HEK293 (cell line): Measurements from ENCODE around the gene MRRF.

Source experiments
- CTCF ChIA-PET: fragments of 350-600 bp; formaldehyde crosslinking; extraction: SDS; loops from one replicate; lab custom pipeline; 2021; ENCODE audit warnings: antibody characterized with exemption; lab: Yijun Ruan, JAX
- POLR2A ChIA-PET: fragments of 300-600 bp; formaldehyde crosslinking; extraction: SDS; loops from one replicate; lab custom pipeline; 2020; ENCODE audit warnings: antibody characterized with exemption, inconsistent platforms; lab: Yijun Ruan, JAX
- H3K27ac ChIP-seq: fragments of 200-500 bp; sonication (Bioruptor generic); 2 replicates; pipeline ENCODE4 v1.5.1; 2014; ENCODE audit warnings: low read depth, low read length, control low read depth, inconsistent platforms; ENCODE audit errors: extremely low read depth
- H3K36me3 ChIP-seq, 2 experiments: fragments of 200-500 bp in 1 of 2; sonication (Bioruptor generic) in 1 of 2; 1 replicate in 1 of 2; 2 replicates in 1 of 2; pipeline ENCODE4 v1.5.1; 2014 to 2017; ENCODE audit warnings: inconsistent platforms in 2 of 2, low read length in 2 of 2; ENCODE audit not compliant: control insufficient read depth in 2 of 2, insufficient read depth in 1 of 2
- H3K4me1 ChIP-seq: fragments of 200-500 bp; sonication (Bioruptor generic); 2 replicates; pipeline ENCODE4 v1.5.1; 2014; ENCODE audit warnings: mild to moderate bottlenecking, low read length, inconsistent platforms; ENCODE audit not compliant: control insufficient read depth, insufficient read depth
- H3K4me3 ChIP-seq: 2 replicates; pipeline ENCODE4 v1.5.1; 2011; ENCODE audit warnings: low read depth, mild to moderate bottlenecking, control low read depth, low read length, moderate library complexity
- H3K9me3 ChIP-seq: fragments of 200-500 bp; sonication (Bioruptor generic); 2 replicates; pipeline ENCODE4 v1.5.1; 2014; ENCODE audit warnings: low read depth, low read length, inconsistent platforms; ENCODE audit not compliant: control insufficient read depth, insufficient read depth
- GFI1B ChIP-seq: fragments of 450-650 bp; formaldehyde crosslinking; IDR thresholded peaks from 2 replicates; pipeline ENCODE4 v1.5.1; 2016; ENCODE audit warnings: missing biosample characterization, missing genetic modification characterization
- HOXC10 ChIP-seq: sonication (generic); formaldehyde crosslinking; IDR thresholded peaks from 2 replicates; pipeline ENCODE4 v1.8.1; 2023; ENCODE audit warnings: mild to moderate bottlenecking, missing genetic modification reagents
- KLF16 ChIP-seq: fragments of 450-650 bp; formaldehyde crosslinking; IDR thresholded peaks from 2 replicates; pipeline ENCODE4 v1.5.1; 2017; ENCODE audit warnings: missing biosample characterization, missing genetic modification characterization
- ZFHX2 ChIP-seq: fragments of 450-650 bp; formaldehyde crosslinking; conservative IDR thresholded peaks from 2 replicates; pipeline ENCODE4 v1.5.1; 2016; ENCODE audit warnings: missing biosample characterization, missing genetic modification characterization
- ZNF133 ChIP-seq: fragments of 450-650 bp; formaldehyde crosslinking; IDR thresholded peaks from 2 replicates; pipeline ENCODE4 v1.5.1; 2016; ENCODE audit warnings: missing biosample characterization, missing genetic modification characterization
- ZNF266 ChIP-seq: fragments of 450-650 bp; formaldehyde crosslinking; IDR thresholded peaks from 2 replicates; pipeline ENCODE4 v1.5.1; 2016; ENCODE audit warnings: missing biosample characterization, missing genetic modification characterization, low read depth
- ZNF548 ChIP-seq: fragments of 450-650 bp; formaldehyde crosslinking; IDR thresholded peaks from 2 replicates; pipeline ENCODE4 v1.5.1; 2016; ENCODE audit warnings: missing biosample characterization, missing genetic modification characterization
- ZSCAN30 ChIP-seq: fragments of 450-650 bp; IDR thresholded peaks from 2 replicates; pipeline ENCODE4 v1.5.1; 2018; ENCODE audit warnings: missing biosample characterization, mild to moderate bottlenecking, missing genetic modification characterization, moderate library complexity
- TF ChIP-seq, protein P1 (sequence below): fragments of 450-650 bp; formaldehyde crosslinking; IDR thresholded peaks from 2 replicates; pipeline ENCODE4 v1.5.1; 2016; ENCODE audit warnings: missing biosample characterization, missing genetic modification characterization
- TF ChIP-seq, protein P2 (sequence below): fragments of 450-650 bp; formaldehyde crosslinking; IDR thresholded peaks from 2 replicates; pipeline ENCODE4 v1.5.1; 2016; ENCODE audit warnings: missing biosample characterization, missing genetic modification characterization
- TF ChIP-seq, protein P3 (sequence below): fragments of 450-650 bp; formaldehyde crosslinking; IDR thresholded peaks from 2 replicates; pipeline ENCODE4 v1.5.1; 2016; ENCODE audit warnings: missing biosample characterization, missing genetic modification characterization
- TF ChIP-seq, protein P4 (sequence below): fragments of 450-650 bp; formaldehyde crosslinking; IDR thresholded peaks from 2 replicates; pipeline ENCODE4 v1.5.1; 2016; ENCODE audit warnings: missing biosample characterization, missing genetic modification characterization
- TF ChIP-seq, protein P5 (sequence below): fragments of 450-650 bp; formaldehyde crosslinking; IDR thresholded peaks from 2 replicates; pipeline ENCODE4 v1.5.1; 2017; ENCODE audit warnings: missing biosample characterization, missing genetic modification characterization

MRRF gene

DNA sequence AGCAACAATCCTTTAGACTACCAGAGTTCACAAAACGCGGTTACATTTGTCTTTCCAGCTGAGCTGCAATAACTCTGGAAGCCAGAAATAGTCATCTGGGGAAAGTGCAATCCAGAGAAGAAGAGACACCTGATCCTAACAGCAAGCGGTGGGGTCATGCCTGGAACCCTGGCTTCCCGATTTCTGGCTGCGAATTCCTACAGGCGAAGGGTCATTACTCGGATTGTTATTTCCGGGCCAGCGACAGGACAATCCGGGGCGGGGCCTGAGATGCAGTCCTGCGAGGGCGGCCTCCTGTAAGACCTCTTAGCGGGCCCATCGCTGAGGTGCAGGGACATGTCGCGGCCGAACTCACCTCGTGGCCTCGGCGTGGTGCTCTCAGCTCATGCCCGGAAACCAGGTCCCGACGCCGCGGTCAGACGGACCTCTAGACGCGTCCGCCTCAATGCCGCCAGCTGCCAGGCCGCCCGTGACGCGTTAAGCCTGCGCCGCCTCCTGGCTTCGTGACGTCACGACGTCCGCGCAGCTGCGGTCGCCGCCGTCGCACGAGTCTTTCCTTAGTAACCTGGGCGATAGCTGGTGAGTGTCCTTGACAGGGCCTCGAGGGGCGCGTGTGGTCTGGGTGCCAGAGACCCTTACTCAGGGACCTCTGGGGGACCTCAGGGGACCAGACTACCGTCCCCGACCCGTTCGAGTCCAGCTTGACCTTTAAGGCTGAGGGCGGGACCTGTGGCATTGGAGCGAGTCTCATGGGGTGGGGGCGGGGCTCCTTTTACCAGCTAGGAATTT, at the start of gene MRRF, which contains the start of gene RBM18 (continued):
- TF ChIP-seq, protein P1, sequence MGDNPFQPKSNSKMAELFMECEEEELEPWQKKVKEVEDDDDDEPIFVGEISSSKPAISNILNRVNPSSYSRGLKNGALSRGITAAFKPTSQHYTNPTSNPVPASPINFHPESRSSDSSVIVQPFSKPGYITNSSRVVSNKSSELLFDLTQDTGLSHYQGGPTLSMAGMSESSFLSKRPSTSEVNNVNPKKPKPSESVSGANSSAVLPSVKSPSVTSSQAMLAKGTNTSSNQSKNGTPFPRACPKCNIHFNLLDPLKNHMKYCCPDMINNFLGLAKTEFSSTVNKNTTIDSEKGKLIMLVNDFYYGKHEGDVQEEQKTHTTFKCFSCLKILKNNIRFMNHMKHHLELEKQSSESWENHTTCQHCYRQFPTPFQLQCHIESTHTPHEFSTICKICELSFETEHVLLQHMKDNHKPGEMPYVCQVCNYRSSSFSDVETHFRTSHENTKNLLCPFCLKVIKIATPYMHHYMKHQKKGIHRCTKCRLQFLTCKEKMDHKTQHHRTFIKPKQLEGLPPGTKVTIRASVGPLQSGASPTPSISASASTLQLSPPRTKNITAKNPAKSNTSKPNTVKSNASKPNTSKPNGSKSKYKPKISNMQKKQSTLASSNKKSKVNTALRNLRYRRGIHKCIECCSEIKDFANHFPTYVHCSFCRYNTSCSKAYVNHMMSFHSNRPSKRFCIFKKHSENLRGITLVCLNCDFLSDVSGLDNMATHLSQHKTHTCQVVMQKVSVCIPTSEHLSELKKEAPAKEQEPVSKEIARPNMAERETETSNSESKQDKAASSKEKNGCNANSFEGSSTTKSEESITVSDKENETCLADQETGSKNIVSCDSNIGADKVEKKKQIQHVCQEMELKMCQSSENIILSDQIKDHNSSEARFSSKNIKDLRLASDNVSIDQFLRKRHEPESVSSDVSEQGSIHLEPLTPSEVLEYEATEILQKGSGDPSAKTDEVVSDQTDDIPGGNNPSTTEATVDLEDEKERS (tag by site-specific recombination): no peak
- TF ChIP-seq ZSCAN30 (tag by site-specific recombination): peak; percentile 36; the same call in 1 of the 2 replicates
- TF ChIP-seq KLF16 (tag by site-specific recombination): peak; percentile 67; the same call in 1 of the 2 replicates
- 0 out of 2 replicates have a peak, but pooled peaks have one; percentile 47 for TF ChIP-seq HOXC10 (CRISPR knock-in tag)
- TF ChIP-seq, protein P2, sequence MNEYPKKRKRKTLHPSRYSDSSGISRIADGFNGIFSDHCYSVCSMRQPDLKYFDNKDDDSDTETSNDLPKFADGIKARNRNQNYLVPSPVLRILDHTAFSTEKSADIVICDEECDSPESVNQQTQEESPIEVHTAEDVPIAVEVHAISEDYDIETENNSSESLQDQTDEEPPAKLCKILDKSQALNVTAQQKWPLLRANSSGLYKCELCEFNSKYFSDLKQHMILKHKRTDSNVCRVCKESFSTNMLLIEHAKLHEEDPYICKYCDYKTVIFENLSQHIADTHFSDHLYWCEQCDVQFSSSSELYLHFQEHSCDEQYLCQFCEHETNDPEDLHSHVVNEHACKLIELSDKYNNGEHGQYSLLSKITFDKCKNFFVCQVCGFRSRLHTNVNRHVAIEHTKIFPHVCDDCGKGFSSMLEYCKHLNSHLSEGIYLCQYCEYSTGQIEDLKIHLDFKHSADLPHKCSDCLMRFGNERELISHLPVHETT (tag by site-specific recombination): peak; percentile 66; the same call in 1 of the 2 replicates
- TF ChIP-seq ZNF133 (tag by site-specific recombination): no peak
- TF ChIP-seq, protein P3, sequence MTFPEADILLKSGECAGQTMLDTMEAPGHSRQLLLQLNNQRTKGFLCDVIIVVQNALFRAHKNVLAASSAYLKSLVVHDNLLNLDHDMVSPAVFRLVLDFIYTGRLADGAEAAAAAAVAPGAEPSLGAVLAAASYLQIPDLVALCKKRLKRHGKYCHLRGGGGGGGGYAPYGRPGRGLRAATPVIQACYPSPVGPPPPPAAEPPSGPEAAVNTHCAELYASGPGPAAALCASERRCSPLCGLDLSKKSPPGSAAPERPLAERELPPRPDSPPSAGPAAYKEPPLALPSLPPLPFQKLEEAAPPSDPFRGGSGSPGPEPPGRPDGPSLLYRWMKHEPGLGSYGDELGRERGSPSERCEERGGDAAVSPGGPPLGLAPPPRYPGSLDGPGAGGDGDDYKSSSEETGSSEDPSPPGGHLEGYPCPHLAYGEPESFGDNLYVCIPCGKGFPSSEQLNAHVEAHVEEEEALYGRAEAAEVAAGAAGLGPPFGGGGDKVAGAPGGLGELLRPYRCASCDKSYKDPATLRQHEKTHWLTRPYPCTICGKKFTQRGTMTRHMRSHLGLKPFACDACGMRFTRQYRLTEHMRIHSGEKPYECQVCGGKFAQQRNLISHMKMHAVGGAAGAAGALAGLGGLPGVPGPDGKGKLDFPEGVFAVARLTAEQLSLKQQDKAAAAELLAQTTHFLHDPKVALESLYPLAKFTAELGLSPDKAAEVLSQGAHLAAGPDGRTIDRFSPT (tag by site-specific recombination): peak; percentile 44; the same call in 1 of the 2 replicates
- TF ChIP-seq ZFHX2 (tag by site-specific recombination): peak; percentile 34; the same call in 1 of the 2 replicates
- no peak for TF ChIP-seq GFI1B (tag by site-specific recombination)
- TF ChIP-seq ZNF266 (tag by site-specific recombination): no peak
- TF ChIP-seq, protein P4, sequence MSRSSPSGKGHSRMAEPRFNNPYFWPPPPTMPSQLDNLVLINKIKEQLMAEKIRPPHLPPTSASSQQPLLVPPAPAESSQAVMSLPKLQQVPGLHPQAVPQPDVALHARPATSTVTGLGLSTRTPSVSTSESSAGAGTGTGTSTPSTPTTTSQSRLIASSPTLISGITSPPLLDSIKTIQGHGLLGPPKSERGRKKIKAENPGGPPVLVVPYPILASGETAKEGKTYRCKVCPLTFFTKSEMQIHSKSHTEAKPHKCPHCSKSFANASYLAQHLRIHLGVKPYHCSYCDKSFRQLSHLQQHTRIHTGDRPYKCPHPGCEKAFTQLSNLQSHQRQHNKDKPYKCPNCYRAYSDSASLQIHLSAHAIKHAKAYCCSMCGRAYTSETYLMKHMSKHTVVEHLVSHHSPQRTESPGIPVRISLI (tag by site-specific recombination): no peak
- TF ChIP-seq, protein P5, sequence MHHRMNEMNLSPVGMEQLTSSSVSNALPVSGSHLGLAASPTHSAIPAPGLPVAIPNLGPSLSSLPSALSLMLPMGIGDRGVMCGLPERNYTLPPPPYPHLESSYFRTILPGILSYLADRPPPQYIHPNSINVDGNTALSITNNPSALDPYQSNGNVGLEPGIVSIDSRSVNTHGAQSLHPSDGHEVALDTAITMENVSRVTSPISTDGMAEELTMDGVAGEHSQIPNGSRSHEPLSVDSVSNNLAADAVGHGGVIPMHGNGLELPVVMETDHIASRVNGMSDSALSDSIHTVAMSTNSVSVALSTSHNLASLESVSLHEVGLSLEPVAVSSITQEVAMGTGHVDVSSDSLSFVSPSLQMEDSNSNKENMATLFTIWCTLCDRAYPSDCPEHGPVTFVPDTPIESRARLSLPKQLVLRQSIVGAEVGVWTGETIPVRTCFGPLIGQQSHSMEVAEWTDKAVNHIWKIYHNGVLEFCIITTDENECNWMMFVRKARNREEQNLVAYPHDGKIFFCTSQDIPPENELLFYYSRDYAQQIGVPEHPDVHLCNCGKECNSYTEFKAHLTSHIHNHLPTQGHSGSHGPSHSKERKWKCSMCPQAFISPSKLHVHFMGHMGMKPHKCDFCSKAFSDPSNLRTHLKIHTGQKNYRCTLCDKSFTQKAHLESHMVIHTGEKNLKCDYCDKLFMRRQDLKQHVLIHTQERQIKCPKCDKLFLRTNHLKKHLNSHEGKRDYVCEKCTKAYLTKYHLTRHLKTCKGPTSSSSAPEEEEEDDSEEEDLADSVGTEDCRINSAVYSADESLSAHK (tag by site-specific recombination): no peak
- TF ChIP-seq, all 188 proteins: peak for 47

DNA sequence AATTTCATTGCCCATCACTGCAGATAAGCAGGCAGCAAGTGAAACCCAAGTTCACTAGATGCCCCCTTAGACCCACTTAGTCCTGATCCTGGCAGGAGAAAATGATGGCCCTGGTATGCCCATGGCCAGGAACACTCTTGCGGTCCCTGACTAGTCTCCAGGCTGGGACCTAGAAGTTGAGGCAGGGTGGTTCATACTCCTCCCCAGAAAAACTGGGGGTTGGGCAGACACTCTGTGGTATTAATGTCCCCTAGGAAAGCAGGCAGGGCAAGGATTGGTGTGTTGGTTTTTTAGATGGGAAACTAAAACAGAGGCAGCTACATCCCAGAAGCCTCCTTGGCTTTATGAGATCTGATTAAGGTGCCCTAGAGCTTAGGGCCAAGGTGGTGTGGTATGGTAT, 49.0 kb upstream of the MRRF start:
- Histone ChIP-seq H3K4me1 (no peaks in the 10 kb centered on the region), H3K27ac (no peak overlapping the region), H3K4me3 (no peak overlapping the region), H3K9me3 (no peaks in the 10 kb centered on the region), H3K36me3 (no peaks in the 10 kb centered on the region)
- POLR2A ChIA-PET: no interaction called here
- CTCF ChIA-PET: interaction anchor here (0.8 kb wide), 1 partner anchor 91 kb away, joined by 3 read pairs; no protein-coding TSS in a partner anchor
- TF ChIP-seq ZNF548 (tag by site-specific recombination): no peak
